RCC 7860 (cell line): ENCODE results near the gene EGLN1.

Source experiments
- DNase-seq: peaks from one replicate; pipeline ENCODE4 v3.0.0-alpha.2; 2015; ENCODE audit warnings: low spot score
- FAIRE-seq: peaks from 2 replicates; lab custom pipeline; 2012; peaks lifted over from hg19 to GRCh38; lab: Jason Lieb, UNC

The EGLN1 gene

DNA sequence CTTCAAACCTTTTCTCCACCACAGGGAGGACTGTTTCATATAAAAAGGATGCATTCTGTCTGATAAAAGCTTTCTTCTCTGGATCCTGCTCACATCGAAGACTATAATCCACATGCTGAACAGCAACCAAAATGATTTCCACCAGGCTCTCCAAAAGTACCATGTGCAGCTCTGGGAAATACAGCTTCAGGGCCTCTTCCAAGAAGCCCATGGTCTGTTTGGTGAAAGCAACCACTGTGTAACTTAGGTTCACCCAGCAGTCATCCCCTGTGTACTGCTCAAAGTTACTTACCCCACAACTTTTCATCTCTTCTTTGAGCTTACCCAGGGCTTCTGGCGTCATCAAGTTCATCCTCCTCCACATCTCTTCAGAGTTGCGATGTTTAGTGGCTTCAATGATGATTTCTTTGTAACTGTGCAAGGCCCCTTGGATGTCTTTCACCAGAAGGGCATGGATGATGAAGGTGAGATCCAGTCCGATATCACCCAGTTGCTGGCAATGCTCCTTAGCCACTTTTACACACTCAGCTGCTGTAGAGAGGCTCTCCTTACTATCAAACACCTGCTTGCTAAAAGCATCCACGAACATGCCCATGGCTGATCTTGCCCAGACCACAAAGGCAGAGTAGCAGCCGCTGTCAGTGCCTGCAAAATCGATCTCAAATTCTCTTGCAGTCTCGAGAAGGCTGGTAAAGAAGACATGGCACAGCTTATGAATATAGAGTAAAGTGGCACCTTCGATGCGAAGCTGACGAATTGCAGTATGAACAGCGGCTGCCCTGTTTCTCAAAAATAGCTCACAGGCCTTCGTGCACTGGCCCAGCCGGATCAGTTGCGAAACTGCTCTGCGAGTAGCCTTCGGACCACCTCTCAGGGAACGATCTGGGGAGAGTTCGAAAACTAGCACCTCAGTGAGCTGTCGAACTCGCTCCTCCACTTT, 86.2 kb downstream of the EGLN1 start:
- no peak for FAIRE-seq
- DNase-seq, result no peak

- FAIRE-seq, result no peak
These were observed 87.1 kb downstream of the EGLN1 start for GRCh38 chr1:231334952-231335351.

GRCh38 chr1:231334079-231334666, 87.9 kb downstream of the EGLN1 start:
- FAIRE-seq (no peak), DNase-seq (no peak)

More at GRCh38 chr1:231334952-231335351, 87.1 kb downstream of the EGLN1 start:
- DNase-seq, result no peak

- no peak for DNase-seq
- FAIRE-seq, result no peak
These were observed 89.3 kb downstream of the EGLN1 start for GRCh38 chr1:231332761-231333160.

GRCh38 chr1:231329483-231329882, 92.6 kb downstream of the EGLN1 start:
- FAIRE-seq (no peak), DNase-seq (no peak)

- FAIRE-seq, result no peak
- DNase-seq, result no peak
These were observed 94.5 kb downstream of the EGLN1 start for GRCh38 chr1:231327617-231328016.

DNA sequence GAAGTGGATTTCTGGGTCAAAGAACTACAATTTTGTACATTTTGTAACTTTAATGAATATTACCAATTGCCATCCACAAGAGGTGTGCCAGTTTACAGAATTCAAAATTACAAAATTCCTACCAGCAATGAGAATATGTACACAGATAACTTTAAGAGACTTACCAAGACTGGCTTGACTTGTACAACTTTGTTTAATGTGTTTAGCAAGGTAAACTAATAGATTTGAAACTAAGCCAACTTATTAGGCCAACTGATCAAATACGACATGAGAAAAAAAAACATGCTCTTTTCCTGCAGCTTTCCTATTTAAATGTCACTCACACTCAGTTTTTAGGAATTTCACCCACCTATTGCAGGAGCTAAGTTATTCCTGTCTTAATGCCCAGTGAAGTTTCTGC, 95.8 kb downstream of the EGLN1 start:
- DNase-seq, result no peak

GRCh38 chr1:231324660-231325059, 97.4 kb downstream of the EGLN1 start:
- FAIRE-seq (no peak), DNase-seq (no peak)

More for the DNA sequence above, 95.8 kb downstream of the EGLN1 start:
- FAIRE-seq, result no peak

DNA sequence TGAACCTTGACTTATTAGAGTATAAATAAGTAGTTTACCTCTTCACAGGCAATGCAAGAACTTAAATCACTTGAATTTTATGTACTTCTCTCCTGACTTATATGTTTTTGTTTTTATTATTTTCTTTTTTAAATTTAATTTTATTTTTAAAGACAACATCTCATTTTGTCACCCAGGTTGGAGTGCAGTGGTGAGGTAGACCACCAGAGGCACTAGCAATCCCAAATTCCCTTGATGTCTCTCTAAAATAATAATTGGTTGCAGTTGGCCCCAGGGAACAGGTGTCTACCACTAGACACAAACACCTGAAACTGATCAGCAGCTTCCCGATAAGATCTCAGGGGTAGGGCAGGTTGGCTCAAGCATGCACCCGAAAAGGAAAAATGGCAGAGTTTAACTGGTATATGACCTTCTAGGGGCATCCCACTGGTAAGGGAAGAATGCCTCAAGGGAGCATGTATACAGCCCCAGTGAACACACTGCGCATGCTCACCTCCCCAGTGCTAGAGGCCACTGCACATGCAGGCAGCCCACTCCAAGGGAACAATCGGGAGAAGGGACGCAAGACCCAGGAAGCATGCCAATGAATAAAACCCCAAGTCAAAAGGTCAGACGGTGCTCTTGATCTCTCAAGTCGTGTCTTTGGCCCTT, 99.1 kb downstream of the EGLN1 start:
- DNase-seq (no peak), FAIRE-seq (no peak)

- DNase-seq (no peak), FAIRE-seq (no peak)
These were observed 103.0 kb downstream of the EGLN1 start for GRCh38 chr1:231319080-231319479.

DNA sequence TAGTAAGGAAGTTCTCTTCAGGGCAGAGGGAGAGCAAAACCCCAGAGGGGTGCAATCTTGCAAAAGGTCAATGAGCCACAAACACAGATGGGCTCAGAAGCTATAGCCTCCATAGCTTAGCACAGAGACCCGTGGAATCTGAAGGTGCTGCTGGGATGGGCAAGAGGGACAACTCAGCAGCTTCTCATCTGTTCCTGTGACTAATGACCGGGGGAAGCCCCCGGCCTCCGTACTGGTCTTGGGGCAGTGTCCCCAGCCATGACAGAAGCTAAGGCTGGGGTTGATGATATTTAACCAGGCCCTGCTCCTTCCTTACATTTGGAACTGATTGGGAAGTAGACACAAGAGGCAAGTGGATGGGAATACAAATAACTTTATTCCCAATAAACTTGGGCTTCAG, 103.5 kb downstream of the EGLN1 start:
- DNase-seq (no peak), FAIRE-seq (no peak)

GRCh38 chr1:231318015-231318355, 104.1 kb downstream of the EGLN1 start:
- no peak for FAIRE-seq

GRCh38 chr1:231317306-231318014, 104.6 kb downstream of the EGLN1 start:
- no peak for FAIRE-seq
- no peak for DNase-seq

More at GRCh38 chr1:231318015-231318355, 104.1 kb downstream of the EGLN1 start:
- DNase-seq, result no peak

- DNase-seq, result no peak
- no peak for FAIRE-seq
These were observed 106.2 kb downstream of the EGLN1 start for GRCh38 chr1:231315887-231316286.
